ENCODE data around the gene ETNPPL. TPM values are rescaled to one million over a fixed set of nuclear protein-coding genes. Genes with fewer than 3 reads are reported as not detected.

The ETNPPL gene
- total RNA-seq, 4 donors from 2014 or later, result 2.2 TPM; not detected in 3

DNA sequence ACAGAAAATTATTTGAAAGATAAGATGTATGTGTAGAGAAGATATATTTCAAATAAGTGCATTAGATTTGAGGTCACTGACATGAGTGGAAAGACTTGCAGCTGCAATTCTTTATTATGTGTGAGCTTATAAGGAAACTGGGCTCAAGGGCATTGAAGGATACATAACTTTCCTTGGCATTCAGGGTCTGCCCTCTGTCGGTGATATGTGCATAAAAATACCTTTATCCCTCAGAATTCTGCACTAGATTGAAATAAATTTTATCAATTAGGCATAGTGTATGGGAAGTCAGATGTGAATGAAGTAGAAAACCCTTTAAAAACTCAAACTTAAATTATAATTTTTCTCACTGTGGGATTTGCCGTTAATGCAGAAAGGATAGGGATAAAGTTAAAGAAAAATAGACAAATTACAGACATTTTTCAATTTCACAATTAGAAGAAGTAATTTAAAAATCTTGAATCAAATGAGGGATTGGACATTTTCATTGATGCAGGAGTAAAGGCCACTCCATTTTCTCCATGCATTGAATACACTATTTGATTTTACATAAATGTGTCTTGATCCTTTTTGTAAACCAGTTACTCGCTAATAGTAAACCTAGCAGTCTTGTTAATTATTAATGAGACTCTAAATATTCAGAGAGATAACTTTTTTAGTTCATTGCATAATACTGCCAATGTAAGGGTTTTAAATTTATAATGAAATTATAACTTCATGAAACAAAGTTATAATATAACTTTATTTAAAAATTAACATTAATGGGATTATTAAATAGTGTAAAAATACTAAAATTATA is 21.0 kb upstream of the ETNPPL start:
- Histone ChIP-seq H3K36me3 (no peaks in the 10 kb centered on the region), H3K27me3 (no peaks in the 10 kb centered on the region), H3K4me1 (no peaks in the 10 kb centered on the region), H3K4me3 (no peak overlapping the region), H3K9me3 (no peaks in the 10 kb centered on the region), H3K27ac (no peak overlapping the region)
- intact Hi-C loops (cut with DNase I; ENCODE audit: low total_unique reads), result no loop called here
- in situ Hi-C loops (cut with MboI; ENCODE audit: low sequenced_read_pairs in 4 of 4), result no loop called here
- no peak for TF ChIP-seq POLR2A (IDR thresholded peaks at IDR 0.05)
- TF ChIP-seq, protein P1, sequence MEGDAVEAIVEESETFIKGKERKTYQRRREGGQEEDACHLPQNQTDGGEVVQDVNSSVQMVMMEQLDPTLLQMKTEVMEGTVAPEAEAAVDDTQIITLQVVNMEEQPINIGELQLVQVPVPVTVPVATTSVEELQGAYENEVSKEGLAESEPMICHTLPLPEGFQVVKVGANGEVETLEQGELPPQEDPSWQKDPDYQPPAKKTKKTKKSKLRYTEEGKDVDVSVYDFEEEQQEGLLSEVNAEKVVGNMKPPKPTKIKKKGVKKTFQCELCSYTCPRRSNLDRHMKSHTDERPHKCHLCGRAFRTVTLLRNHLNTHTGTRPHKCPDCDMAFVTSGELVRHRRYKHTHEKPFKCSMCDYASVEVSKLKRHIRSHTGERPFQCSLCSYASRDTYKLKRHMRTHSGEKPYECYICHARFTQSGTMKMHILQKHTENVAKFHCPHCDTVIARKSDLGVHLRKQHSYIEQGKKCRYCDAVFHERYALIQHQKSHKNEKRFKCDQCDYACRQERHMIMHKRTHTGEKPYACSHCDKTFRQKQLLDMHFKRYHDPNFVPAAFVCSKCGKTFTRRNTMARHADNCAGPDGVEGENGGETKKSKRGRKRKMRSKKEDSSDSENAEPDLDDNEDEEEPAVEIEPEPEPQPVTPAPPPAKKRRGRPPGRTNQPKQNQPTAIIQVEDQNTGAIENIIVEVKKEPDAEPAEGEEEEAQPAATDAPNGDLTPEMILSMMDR (IDR thresholded peaks at IDR 0.05 in 4 of 5, conservative IDR thresholded peaks at IDR 0.05 in 1 of 5), result no peak
- DNase-seq (no peak), ATAC-seq (no peak)

DNA sequence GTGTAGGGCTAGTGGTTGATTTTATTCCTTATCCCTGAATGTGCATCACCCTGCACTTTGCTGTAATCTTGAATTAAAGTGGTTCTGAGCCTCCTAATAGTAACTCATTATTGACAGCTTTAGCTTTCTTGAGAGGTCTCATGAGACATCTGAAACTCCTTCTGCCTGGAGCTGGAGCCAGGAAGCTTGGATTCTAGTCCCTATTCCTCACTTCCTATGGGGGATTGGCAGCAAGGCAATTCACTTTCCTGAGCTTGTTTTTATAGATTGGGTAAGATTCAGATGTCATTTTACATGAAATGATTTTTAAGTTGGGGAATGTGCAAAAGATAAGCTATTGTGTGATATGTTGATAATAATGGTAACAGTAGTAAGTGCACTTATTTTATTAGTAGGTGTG is 17.1 kb upstream of the ETNPPL start:
- H3K4me3 ChIP-seq, result no peak overlapping the region
- no peaks in the 10 kb centered on the region for H3K36me3 ChIP-seq
- intact Hi-C loops (cut with DNase I; ENCODE audit: low total_unique reads) (no loop called here), in situ Hi-C loops (cut with MboI; ENCODE audit: low sequenced_read_pairs in 4 of 4) (no loop called here)
- no peak for TF ChIP-seq POLR2A (IDR thresholded peaks at IDR 0.05)
- TF ChIP-seq, protein P1 (IDR thresholded peaks at IDR 0.05 in 4 of 5, conservative IDR thresholded peaks at IDR 0.05 in 1 of 5), result no peak
- H3K9me3 ChIP-seq, result no peaks in the 10 kb centered on the region
- H3K27ac ChIP-seq, result no peak overlapping the region
- H3K27me3 ChIP-seq, result no peaks in the 10 kb centered on the region
- DNase-seq (no peak), ATAC-seq (no peak)
- peaks cover 0 to 3% of the 10 kb centered on the region in 2 donors for H3K4me1 ChIP-seq

DNA sequence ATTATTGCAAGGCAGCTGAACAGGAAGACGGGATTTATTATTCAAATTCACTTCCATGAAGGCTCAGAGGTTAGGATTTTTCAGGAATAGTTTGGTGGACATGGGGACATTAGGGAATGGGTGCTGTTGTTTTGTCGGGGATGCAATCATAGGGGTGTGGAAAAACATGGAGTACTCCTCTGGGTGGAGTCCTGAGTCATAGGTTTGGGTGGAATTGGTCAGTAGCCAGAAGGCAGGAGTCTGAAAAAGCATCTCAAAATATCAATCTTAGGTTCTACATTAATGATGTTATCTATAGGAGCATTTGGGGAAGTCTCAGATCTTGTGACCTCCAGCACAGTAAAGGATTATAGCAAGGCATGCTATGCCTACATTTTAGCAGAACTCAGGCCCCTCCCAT is 14.5 kb upstream of the ETNPPL start:
- H3K4me3 ChIP-seq, result no peak overlapping the region
- no peak overlapping the region for H3K27ac ChIP-seq
- H3K27me3 ChIP-seq, result no peaks in the 10 kb centered on the region
- no peaks in the 10 kb centered on the region for H3K9me3 ChIP-seq
- DNase-seq (no peak), ATAC-seq (no peak)
- intact Hi-C loops (cut with DNase I; ENCODE audit: low total_unique reads) (no loop called here), in situ Hi-C loops (cut with MboI; ENCODE audit: low sequenced_read_pairs in 4 of 4) (no loop called here)
- H3K4me1 ChIP-seq, result peaks cover 5 to 6% of the 10 kb centered on the region in 2 donors
- TF ChIP-seq, protein P1 (IDR thresholded peaks at IDR 0.05 in 4 of 5, conservative IDR thresholded peaks at IDR 0.05 in 1 of 5), result no peak
- TF ChIP-seq POLR2A (IDR thresholded peaks at IDR 0.05), result no peak
- H3K36me3 ChIP-seq, result no peaks in the 10 kb centered on the region

DNA sequence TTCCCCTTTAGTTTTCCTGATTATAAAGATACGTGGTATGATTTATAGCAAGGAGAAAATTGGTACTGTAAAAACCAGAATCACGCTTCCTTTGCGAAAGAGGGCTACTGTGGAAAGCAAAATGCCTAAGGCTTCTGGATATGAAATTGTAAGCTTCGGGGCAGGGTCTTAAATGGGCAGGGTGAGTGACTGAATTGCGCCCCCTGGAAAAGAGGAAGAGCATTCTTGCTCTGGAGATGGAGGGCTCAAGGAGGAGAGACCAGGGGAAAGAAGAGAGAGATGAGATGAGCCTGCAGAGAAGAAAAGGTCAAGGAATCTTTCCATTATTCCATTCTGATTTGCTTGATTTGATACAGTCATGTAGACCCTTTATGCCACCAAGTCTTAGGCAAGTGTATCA is 13.1 kb upstream of the ETNPPL start:
- DNase-seq (no peak), ATAC-seq (no peak)
- intact Hi-C loops (cut with DNase I; ENCODE audit: low total_unique reads), result no loop called here
- Histone ChIP-seq H3K27ac (no peak overlapping the region), H3K36me3 (no peaks in the 10 kb centered on the region), H3K4me1 (peaks cover 5 to 6% of the 10 kb centered on the region in 2 donors), H3K4me3 (no peak overlapping the region), H3K9me3 (no peaks in the 10 kb centered on the region), H3K27me3 (no peaks in the 10 kb centered on the region)
- no peak for TF ChIP-seq POLR2A (IDR thresholded peaks at IDR 0.05)
- TF ChIP-seq, protein P1 (IDR thresholded peaks at IDR 0.05 in 4 of 5, conservative IDR thresholded peaks at IDR 0.05 in 1 of 5), result no peak
- in situ Hi-C loops (cut with MboI; ENCODE audit: low sequenced_read_pairs in 4 of 4), result no loop called here
